GM18868 (cell line): ENCODE results near the gene GPRC5D.

ENCODE experiments used
- ATAC-seq: cut with Tn5 transposase; IDR thresholded peaks from one replicate; pipeline ENCODE4 v1.9.1; 2021; ENCODE audit warnings: mild to moderate bottlenecking, moderate library complexity; ENCODE audit not compliant: unreplicated experiment

GPRC5D gene

DNA sequence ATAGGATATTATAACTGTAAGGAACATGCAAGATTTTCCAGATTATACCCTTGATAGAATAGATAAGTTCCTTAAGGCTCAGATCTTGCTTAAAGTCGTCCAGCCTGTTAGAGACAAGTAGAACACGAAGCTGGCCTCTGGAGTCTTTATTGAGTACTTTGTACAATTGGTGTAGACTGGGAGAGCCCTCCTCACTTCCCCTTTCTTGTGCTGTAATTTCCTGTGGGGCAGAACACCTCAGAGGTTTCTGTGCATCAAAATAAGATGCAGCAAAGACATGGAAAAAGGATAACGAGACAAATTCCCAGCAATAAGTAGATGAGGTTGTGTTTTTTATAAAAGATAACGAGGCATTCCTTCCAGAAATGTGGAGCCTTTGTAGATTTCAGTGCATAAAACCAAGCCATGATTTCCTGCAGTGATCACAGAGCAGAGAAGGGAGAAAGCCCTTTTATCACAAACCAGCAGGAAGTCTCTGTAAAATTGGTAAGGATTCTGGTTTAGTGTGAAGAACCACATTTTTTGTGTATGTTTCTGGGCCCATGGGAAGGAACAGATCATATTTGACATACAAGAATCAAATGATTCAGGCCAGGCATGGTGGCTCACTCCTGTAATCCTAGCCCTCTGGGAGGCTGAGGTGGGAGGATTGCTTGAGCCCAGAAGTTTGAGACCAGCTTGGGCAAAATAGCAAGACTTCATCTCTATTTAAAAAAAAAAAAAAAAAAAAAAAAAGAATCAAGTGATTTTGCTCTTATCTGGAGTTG, 42.6 kb downstream of the GPRC5D start:
- ATAC-seq, result peak; percentile 84

DNA sequence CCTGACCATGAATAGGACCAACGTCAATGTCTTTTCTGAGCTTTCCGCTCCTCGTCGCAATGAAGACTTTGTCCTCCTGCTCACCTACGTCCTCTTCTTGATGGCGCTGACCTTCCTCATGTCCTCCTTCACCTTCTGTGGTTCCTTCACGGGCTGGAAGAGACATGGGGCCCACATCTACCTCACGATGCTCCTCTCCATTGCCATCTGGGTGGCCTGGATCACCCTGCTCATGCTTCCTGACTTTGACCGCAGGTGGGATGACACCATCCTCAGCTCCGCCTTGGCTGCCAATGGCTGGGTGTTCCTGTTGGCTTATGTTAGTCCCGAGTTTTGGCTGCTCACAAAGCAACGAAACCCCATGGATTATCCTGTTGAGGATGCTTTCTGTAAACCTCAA, 43.3 kb downstream of the GPRC5D start:
- no peak for ATAC-seq

DNA sequence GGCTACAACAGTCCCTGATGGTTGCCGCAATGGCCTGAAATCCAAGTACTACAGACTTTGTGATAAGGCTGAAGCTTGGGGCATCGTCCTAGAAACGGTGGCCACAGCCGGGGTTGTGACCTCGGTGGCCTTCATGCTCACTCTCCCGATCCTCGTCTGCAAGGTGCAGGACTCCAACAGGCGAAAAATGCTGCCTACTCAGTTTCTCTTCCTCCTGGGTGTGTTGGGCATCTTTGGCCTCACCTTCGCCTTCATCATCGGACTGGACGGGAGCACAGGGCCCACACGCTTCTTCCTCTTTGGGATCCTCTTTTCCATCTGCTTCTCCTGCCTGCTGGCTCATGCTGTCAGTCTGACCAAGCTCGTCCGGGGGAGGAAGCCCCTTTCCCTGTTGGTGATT, 43.7 kb downstream of the GPRC5D start:
- ATAC-seq, result no peak

DNA sequence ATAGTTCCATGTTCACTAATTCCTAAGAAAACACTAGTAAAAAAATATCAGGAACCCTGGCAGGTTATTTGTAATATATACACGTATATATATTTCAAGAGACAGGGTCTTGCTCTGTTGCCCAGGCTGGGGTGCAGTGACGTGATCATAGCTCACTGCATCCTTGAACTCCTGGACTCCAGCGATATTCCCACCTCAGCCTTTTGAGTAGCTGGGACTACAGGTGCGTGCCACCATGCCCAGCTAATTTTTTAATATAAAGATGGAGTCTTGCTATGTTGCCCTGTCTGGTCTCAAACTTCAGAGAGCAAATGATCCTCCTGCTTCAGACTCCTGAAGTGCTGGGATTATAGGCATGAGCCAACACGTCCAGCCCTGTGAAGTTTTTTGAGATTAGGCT, 44.4 kb downstream of the GPRC5D start:
- ATAC-seq, result no peak

DNA sequence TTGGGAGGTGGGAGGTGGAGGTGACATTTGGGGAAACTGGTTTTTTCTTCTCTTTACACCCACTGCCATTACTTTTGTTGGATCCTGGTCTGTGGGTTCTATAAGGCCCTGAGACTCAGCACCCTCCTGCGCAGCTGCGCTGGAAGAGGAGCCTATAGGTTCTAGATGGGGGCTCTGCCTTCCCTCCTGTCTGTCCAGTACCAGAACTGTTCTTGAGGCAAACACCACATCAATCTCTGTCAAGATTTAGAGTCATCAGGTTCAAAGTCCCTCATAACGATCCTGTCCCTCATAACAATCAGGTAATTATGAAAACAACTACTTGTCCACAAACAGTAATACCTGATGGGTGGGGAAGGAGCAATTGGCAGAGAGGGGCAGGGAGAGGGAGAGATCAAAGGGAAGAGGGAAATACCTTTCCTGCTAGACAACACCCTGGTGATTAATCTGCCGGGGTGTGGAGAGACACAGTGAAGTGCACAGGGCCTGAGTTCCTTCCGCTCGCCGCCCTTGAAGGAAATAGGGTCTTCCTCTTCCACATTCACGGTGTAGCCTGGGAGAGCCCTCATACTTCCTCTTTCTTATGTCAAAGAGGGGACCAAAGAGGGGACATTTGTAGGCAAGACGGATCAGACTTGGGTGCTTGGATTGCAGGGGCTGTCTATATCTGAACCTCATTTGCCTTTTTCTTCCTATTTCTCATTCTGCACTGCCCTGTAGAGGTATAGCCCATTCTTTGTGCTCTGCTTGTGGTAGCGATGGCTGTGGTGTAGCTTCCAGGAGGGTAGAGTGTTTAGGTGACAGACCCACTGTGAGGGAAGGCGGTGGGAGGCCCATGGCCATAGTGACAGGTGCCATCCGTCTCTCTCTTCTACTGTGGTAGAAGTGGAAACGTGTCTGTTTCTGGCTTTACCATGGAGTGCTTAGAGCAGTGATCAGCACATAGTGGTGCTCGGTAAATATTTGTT, 48.0 kb downstream of the GPRC5D start:
- no peak for ATAC-seq

DNA sequence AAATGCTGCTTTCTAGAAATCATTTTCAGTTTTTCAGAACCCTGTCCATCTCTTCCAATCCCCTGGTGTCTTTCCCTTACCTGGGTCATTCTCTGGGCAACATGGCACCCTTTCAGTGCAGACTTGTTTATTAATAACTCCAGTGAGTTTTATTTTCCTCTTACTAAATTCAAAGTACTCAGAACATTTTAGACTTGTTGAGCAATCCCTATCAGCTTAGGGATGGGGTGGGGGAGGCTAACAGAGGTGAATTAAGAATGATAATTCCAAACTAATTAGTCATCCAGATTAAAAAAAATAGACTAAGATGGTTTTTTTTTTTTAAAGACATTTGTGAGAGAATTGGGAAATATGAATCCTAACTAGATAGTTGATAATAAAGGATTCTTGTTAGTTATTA, 49.9 kb downstream of the GPRC5D start:
- ATAC-seq, result no peak

DNA sequence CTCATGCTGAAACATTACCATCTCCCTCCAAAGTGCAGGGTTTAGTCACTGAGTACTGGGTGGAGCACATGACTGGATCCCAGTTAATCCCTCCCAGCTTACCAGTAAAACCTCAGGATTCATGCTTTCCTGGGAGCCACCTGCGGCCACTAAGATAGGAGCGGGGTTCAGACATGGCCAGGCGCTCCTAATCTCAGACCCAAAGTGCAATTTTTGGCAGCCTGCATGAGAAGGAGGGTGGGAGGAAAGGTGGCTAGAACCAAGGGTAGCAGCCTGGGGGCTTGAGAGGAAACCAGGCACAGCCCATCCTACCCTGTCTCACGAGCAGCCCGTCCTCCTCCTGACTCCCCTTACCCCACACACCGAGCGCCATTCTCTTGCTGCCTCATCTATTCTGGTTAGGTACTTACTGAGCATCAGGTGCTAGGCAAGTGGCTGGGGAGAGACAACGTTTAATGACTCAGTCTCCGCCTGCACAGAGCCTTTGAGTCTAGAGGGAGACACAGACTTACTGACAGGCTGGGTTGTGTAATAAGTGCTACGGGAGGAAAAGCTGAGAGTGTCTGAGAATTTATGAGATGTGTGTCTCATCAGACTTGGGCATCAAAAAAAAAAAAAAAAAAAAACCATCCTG, 50.7 kb downstream of the GPRC5D start:
- no peak for ATAC-seq

DNA sequence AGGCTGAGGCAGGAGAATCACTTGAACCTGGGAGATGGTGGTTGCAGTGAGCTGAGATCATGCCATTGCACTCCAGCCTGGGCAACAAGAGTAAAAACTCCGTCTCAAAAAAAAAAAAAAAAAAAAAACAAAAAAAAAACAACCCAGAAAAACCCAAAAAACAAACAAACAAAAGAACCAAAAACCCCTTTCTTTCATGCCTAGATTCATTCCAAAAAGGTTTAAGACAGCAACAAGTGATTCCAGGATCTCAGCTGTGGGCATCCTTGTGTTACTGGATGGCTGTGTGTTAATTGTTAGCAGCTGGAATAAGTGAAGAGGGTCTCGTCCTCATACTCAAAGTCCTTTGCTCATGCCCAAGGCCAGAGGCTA, 51.2 kb downstream of the GPRC5D start:
- ATAC-seq, result no peak

DNA sequence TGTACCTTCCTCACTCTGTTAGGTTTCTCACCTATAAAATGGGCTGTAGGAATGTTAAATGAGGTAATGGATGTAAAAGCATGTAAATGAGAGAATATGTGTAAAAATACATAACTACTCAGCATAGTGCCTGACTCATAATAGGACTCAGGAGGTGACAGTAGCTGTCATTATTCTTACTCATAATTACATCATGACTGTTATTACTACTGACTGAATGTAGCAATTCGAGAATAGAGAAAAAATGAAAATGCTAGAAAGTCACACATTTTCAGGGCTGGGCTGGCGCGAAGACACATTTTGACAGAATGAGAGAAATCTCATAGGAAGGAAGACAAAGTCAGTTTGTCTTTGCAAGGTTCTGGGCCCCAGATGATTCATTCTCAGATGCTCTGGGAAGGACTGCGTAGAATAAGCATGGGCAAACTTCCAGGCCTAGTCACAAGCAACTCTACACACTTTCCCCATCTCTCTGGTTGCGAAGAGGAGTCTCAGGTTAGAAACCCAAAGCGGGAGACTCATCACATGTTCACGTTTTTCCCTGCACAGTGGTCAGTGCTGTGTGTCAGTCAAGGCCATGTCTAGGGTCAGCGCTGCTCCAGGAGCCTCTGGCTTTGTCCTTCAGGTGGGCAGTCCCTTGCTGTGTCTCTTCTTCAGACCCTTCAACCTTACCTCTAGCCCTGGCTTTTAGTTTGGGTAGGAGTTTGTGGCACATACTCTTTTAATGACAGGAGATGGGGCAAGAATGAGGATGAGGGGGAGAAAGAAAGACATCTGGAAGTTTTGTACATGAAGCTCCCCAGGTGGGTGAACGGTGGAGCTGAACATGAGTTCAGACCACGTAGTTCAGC, 52.2 kb downstream of the GPRC5D start:
- peak; percentile 94 for ATAC-seq

DNA sequence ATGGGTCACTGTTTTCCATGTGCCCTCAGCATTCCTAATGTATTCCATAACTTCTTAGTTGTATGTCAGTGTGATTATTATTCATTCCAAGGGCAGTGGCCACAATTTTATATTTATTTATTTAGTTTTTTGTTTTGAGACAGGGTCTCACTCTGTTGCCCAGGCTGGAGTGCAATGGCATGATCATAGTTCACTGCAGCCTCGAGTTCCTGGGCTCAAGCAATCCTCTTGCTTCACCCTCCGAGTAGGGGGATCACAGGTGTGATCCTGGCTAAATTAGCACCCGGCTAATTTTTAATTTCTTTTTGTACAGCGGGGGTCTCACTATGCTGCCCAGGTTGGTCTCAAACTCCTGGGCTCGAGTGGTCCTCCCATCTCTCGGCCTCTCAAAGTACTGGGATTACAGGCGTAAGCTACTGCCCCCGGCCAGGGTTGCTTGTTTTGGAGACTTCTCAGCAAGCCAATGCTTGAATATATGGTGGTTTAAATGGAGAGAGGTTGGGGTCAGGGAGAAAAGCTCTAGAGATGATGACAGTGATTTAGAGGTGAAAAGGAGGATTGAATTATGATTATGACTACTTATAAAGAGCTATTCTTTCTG, 53.0 kb downstream of the GPRC5D start:
- ATAC-seq, result no peak

DNA sequence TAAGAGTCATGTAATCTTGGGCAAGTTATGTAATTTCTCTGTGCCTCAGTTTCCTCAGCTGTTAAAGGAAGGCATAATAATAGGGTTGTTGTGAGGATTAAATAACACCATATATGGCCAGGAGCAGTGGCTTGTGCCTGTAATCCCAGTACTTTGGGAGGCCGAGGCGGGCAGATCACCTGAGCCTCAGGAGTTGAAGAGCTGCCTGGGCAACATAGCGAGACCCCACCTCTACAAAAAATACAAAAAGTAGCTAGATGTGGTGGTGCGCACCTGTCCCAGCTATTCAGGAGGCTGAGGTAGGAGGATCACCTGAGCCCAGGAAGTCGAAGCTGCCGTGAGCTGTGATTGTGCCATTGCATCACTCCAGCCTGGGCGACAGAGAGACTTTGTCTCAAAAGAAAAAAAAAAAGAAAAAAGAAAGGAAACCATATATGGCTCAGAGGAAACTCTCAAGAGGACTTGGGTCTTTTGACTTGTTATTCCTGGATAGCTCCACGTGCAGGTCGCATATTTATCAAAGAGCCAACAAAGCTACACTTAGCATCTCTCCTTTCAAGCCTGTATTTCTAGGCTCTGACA, 53.7 kb downstream of the GPRC5D start:
- ATAC-seq, result no peak

DNA sequence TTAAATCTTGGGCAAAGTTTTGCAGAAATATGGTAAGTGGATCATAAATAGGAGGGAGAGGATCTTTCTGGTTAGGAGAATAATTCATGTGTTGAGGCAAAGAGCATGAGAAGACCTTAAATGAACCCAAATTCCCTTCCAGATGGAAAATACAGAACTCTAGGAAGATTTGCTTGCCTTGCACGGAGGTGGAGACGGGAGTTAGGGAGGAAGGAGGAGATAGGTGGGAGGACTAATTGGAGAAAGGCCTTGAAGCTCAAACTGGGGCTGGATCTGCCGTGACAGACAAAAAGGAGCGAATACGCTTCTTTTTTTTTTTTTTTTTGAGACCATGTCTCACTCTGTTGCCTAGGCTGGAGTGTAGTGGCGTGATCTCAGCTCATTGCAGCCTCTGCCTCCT, 54.7 kb downstream of the GPRC5D start:
- no peak for ATAC-seq

DNA sequence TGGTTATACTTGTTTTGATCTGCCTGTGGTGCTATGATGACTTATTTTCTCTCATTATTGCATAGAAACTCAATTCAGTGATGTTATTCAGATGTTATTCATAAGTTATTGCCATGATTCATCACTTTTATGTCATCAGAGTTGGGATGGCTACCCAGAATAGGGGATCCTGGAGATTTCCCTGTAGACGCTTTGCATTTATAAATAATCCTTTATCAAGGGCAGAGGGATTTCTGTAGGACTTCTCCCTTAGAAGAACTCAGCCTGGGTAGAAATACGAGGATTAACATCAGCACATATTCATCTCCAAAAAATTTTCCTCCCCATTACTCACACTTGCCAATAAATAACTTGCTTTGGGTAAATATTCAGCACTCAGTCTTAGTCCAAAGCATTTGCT, 55.7 kb downstream of the GPRC5D start:
- no peak for ATAC-seq

DNA sequence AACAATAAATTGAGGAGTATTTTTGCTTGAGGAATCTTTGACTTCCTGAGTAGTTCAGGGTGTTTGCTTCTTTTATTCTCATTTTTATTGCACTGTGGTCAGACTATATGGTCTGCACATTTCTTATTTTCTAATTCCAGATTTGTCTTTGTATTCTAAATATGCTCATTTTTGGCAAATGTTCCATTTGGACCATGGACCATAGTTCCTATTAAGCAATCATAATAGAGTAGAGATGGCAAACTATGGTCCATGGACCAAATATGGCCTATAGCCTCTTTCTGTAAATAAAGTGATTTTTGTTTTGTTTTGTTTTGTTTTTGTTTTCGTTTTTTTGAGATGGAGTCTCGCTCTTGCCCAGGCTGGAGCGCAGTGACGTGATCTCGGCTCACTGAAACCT, 58.5 kb downstream of the GPRC5D start:
- no peak for ATAC-seq

DNA sequence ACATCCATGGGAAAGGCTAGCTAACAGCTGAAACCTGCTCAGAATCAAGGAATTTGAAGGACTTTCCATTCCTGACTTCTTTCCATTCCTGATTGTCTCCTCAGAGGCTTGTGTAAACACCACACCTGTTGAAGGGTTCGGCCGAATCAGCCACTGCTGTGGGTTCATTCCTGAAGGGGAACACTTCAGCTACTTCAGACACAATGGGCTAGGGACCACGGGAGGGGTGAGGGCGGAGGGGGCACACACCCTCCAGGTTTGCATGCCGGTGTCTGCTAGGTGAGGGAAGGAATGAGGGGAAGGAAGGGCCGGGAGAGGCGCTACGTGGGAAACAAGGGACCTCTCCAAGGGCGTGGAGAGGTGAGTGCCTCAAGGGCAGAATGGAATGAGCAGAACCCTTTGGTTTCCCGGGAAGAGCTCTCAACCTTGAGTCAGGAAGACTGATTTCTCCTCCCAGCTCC, 59.3 kb downstream of the GPRC5D start:
- ATAC-seq, result no peak

DNA sequence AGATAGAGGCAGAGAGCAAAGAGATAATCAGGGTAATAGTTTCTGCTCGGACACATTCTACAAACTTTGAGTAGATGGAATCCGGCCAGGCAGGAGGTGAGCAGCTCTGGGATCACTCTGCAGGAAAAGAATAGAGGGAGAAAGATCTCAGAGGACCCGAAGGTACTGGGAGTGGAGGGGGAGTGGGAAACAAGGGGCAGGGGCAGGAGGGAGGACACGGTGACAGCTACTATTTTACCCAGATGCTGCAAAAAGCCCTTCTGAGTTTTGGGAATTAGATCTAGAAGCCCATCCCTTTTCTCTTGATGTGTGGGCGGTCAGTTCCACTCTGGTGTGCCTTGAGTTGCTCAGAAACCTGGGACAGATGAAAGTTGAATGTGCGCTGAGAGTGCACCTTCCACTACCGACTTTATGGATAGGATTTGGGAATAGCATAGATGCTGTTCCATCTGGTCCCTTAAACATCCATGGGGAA, 60.1 kb downstream of the GPRC5D start:
- no peak for ATAC-seq

DNA sequence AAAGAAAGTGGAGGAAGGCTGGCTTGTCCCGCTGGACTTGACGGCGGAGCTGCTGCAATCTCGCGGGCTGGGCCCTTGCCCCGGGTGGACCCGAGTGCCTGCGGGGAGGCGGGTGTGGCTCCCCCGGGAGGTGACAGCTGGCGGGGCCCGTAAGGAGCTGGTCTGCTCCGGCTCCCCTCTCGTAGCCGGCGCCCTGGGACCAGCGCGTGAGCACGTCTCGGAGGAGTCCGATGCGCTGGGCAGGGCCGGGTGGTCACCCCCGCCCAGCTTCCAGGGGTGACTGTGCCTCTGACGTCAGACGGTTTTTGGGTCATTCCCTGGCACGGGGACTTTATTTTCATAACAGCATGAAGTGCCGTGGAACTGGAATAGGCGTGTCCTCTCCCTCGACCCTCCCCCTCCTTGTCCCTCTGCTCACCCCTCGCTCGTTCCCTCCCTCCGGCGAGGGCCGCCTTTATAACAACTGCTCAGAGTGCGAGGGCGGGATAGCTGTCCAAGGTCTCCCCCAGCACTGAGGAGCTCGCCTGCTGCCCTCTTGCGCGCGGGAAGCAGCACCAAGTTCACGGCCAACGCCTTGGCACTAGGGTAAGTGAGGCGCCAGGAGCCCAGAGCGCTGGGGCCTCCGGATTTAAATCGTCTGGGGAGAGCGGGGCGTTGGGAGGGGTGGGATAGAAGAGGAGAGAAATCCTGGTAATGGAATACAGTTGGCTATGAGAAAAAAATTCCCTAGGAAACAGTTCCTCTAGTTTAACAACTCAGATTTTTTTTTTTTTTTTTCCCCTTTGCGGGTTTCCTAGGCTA, 60.7 kb downstream of the GPRC5D start, which contains the start of gene GPRC5A:
TSS of gene GPRC5A (plus strand) at position 483 of the 801 bp plus-strand sequence. CDS start 16,688 bp downstream, outside the sequence.
- peak; percentile 43 for ATAC-seq
